Aorta (tissue), 5 donors: ENCODE measurements around the gene KSR2. TPM values are rescaled to one million over a fixed set of nuclear protein-coding genes. Genes with fewer than 3 reads are reported as not detected.

Source experiments
- ATAC-seq: fragments of 200-7000 bp; cut with Tn5 transposase; one replicate; pipeline ENCODE4 v1.9.1; 2022; ENCODE audit warnings: moderate library complexity; ENCODE audit not compliant: low FRiP score
- DNase-seq, 2 donors: peaks; one replicate each; pipeline ENCODE4 v3.0.0-alpha.2; 2020
- H3K27ac ChIP-seq, 2 donors: one replicate each; pipeline ENCODE4 v1.5.1; 2013; ENCODE audit warnings: low read length in 2 of 2, mild to moderate bottlenecking in 2 of 2, moderate library complexity in 2 of 2, control low read depth in 1 of 2, inconsistent platforms in 1 of 2, low read depth in 1 of 2
- H3K27me3 ChIP-seq, 2 donors: one replicate each; pipeline ENCODE4 v1.6.1; 2013; ENCODE audit warnings: control low read depth in 1 of 2, low read length in 1 of 2, mild to moderate bottlenecking in 1 of 2, moderate library complexity in 1 of 2; ENCODE audit not compliant: insufficient read depth in 2 of 2, control insufficient read depth in 1 of 2
- H3K36me3 ChIP-seq, 2 donors: one replicate each; pipeline ENCODE4 v1.6.1; 2013; ENCODE audit warnings: control low read depth in 1 of 2, low read length in 1 of 2, mild to moderate bottlenecking in 1 of 2; ENCODE audit not compliant: insufficient read depth in 2 of 2, control insufficient read depth in 1 of 2
- H3K4me1 ChIP-seq, 2 donors: one replicate each; pipeline ENCODE4 v1.6.1; 2013; ENCODE audit warnings: low read length in 2 of 2, control low read depth in 1 of 2, mild to moderate bottlenecking in 1 of 2, moderate library complexity in 1 of 2; ENCODE audit not compliant: insufficient read depth in 2 of 2, control insufficient read depth in 1 of 2
- H3K4me3 ChIP-seq, 2 donors: one replicate each; pipeline ENCODE4 v1.5.1; 2013; ENCODE audit warnings: low read length in 2 of 2, control low read depth in 1 of 2, mild to moderate bottlenecking in 1 of 2
- H3K9me3 ChIP-seq: one replicate; pipeline ENCODE4 v1.6.1; 2013; ENCODE audit warnings: mild to moderate bottlenecking, low read length; ENCODE audit not compliant: control insufficient read depth
- WGBS, 2 donors: extraction: QIAGEN DNeasy Blood & Tissue Kit; methylation state at CpG; one replicate each; pipeline ENCODE4 v1.1.7; 2013; 5-methylcytosine and 5-hydroxymethylcytosine counted together
- intact Hi-C, 2 donors: fragments of 100-400 bp; cut with DNase I; formaldehyde crosslinking; loops; one replicate each; pipeline versions ENCODE4 v1.14.2 to v1.15.0; 2022
- polyA plus RNA-seq, 2 donors: library from polyadenylated mRNA; stranded (reverse); fragments of 200-250 nt; gene quantifications; one replicate each; pipeline ENCODE4 v1.2.3, GENCODE V29; 2013
- total RNA-seq, 2 donors: library from RNA; stranded (reverse); fragmentation: NEBNext Ultra II Directional; extraction: Animal tissue kit (Norgen Biotek cat#: 25700); gene quantifications; one replicate each; pipeline ENCODE4 v1.2.1, GENCODE V29; 2021
- donor health status: healthy with polysubstance abuse.
- donor health status: Bipolar disorder and iron deficiency.
- donor health status: DM: no; HTN: no; CAD: no.
- donor health status: DM: no; HTN: no; CAD: no.
- donor health status: DM: yes; HTN: yes; CAD: no.

KSR2 gene
- total and polyA plus RNA-seq, 4 donors, result not detected

DNA sequence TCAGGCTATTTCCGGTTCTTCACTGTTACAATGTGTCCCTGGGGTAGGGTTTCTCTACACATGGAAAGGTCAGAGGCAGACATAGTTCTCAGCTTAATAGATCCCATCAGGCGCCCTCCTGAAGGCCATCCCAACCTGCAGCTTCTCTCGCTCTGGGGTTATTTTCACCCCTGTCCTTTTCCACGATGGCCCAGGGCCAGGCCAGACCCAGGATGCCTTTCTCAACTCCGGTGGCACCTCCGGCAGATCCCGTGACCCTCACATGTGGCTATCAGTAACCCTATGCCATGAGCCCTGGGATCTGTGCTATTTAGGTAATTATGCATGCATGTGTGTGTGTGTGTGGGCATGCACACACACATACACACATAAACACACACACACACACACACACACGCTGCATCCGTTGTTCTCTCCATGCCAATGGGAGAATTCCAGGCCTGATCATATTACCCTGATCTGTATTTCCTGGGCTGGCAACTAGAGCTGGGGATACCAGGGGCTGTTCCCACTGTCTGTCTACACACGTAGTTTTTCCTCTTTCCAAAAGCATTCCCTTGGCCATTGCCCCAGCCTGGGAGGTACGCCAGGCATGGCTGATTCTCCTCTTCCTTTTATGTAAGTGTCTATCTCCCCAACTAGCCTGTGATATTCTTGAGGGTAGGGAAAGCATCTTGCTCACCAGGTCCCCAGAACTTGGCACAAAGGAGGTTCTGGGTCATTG lies 556.2 kb downstream of the KSR2 start:
- H3K36me3 ChIP-seq, result no peaks in the 10 kb centered on the region
- no peaks in the 10 kb centered on the region for H3K4me1 ChIP-seq
- intact Hi-C loops, result no loop called here
- ATAC-seq (no peak), DNase-seq (no peak)
- no peak overlapping the region for H3K4me3 ChIP-seq
- no peaks in the 10 kb centered on the region for H3K9me3 ChIP-seq
- no peak overlapping the region for H3K27ac ChIP-seq
- H3K27me3 ChIP-seq, result no peaks in the 10 kb centered on the region
- WGBS, 2 donors, result 49 to 54% methylated on average over 11 of the region's 11 CpGs

GRCh38 chr12:117409286-117409685 lies 559.5 kb downstream of the KSR2 start:
- no peak overlapping the region for H3K27ac ChIP-seq
- no peaks in the 10 kb centered on the region for H3K9me3 ChIP-seq
- intact Hi-C loops, result no loop called here
- DNase-seq (no peak), ATAC-seq (no peak)
- H3K36me3 ChIP-seq, result no peaks in the 10 kb centered on the region
- no peak overlapping the region for H3K4me3 ChIP-seq
- no peaks in the 10 kb centered on the region for H3K4me1 ChIP-seq
- H3K27me3 ChIP-seq, result no peaks in the 10 kb centered on the region

DNA sequence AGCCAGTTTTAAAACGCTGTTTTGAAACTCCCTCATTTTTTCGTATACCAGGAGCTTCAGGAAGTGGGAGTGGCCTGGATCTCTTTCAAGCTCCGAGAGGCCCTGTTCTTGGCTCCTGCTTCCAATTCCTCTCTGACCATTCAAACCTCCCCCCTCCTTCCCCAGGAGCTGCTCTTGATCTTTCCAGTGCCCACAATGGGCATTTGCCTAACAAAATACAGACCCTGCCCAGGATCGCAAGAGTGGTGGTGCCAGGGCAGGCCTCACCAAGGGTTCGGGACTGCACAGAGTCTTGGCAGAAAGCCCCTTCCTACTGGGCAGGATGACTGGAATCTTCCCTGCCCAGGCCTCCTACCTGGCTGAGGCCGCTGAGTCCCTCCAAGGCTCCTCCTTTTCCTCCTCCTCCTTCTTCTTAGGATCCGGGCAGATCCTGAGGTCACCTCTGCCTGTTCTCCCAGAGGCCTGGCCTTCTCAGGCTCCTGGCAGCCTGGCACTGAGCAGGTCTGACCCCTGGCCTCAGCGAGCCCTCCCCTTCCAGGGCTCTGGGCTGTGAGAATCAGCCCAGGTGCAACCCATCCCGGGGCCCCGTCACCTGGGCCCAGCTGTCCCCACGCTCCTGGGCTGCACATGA lies 560.5 kb downstream of the KSR2 start:
- Histone ChIP-seq H3K27me3 (no peaks in the 10 kb centered on the region), H3K9me3 (peaks cover 4% of the 10 kb centered on the region), H3K36me3 (no peaks in the 10 kb centered on the region), H3K4me3 (no peak overlapping the region), H3K4me1 (no peaks in the 10 kb centered on the region), H3K27ac (no peak overlapping the region)
- DNase-seq (peak in 1 of 2 donors; percentile 50), ATAC-seq (peak; percentile 43)
- 35 to 37% methylated on average over 11 of the region's 11 CpGs for WGBS, 2 donors
- intact Hi-C loops, result no loop called here

DNA sequence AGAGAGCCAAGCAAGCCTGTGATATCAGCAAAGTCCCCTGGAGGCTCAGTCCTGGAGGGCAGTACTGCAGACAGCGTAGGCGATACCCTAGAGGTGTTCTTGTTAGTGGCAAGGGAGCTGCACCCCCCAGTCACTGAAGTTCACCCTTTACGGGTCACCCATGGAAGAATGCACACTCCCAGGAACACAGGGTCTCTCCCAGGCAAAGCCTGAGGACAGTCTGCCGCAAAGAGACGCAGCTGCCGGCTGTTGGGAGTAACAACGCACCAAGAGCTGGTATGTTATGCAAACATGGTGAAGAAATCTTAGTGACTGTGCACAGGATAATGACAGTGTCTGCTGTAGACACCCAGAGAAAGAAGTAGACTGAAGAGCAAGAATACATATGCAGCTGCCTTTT lies 563.9 kb downstream of the KSR2 start:
- Histone ChIP-seq H3K4me1 (no peaks in the 10 kb centered on the region), H3K27ac (no peak overlapping the region), H3K27me3 (no peaks in the 10 kb centered on the region), H3K4me3 (no peak overlapping the region), H3K9me3 (peaks cover 4% of the 10 kb centered on the region), H3K36me3 (no peaks in the 10 kb centered on the region)
- WGBS, 2 donors, result 67 to 72% methylated on average over 7 of the region's 7 CpGs
- DNase-seq (no peak), ATAC-seq (no peak)
- intact Hi-C loops, result no loop called here

- 62 to 65% methylated on average over 4 of the region's 4 CpGs for WGBS, 2 donors
- ATAC-seq (no peak), DNase-seq (no peak)
- Histone ChIP-seq H3K4me3 (no peak overlapping the region), H3K9me3 (peaks cover 4% of the 10 kb centered on the region), H3K27ac (no peak overlapping the region), H3K27me3 (no peaks in the 10 kb centered on the region), H3K4me1 (no peaks in the 10 kb centered on the region), H3K36me3 (no peaks in the 10 kb centered on the region)
- intact Hi-C loops, result no loop called here
Measured at GRCh38 chr12:117404203-117404853, 564.5 kb downstream of the KSR2 start.

DNA sequence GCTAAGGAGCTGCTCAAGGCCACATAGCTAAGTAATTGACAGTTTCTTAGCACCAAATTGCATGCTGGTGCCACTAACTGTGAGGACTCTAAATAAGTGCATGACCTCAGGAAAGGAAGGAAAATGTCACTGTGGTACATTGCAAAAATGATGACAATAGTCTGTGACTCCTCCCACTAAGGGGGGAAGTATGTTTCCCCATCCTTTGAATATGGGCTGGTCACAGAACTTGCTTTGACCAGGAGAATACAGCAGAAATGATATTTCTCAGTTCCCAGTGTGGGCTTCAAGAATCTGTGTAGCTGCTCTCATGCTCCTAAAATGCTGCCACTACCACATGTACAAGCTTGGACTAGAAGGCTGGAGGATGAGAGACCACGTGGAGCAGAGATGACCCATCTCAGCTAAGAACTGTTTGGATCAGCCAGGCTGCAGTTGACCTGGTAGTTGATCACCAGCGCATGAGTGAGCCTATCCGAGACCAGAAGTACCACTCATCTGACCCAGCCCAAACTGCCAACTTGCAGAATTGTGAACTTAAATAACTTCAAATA lies 565.1 kb downstream of the KSR2 start:
- Histone ChIP-seq H3K36me3 (no peaks in the 10 kb centered on the region), H3K27me3 (no peaks in the 10 kb centered on the region), H3K4me1 (no peaks in the 10 kb centered on the region), H3K9me3 (peaks cover 4% of the 10 kb centered on the region), H3K4me3 (no peak overlapping the region), H3K27ac (no peak overlapping the region)
- 87 to 88% methylated on average over 3 of the region's 3 CpGs for WGBS, 2 donors
- DNase-seq (no peak), ATAC-seq (no peak)
- intact Hi-C loops, result no loop called here

Other genes with a start within 250 kb of the KSR2 start
- gene RFC5, start 47.7 kb upstream of the KSR2 start, total RNA-seq, result 1 to 10 TPM; 5.7 to 8.1 TPM
- gene RFC5, start 47.7 kb upstream of the KSR2 start, polyA plus RNA-seq, result 10 to 100 TPM in 1 of 2 donors, 1 to 10 TPM in 1; 6.1 to 12.0 TPM
- 10 to 100 TPM; 61.2 to 97.3 TPM for gene WSB2, start 92.2 kb upstream of the KSR2 start, total RNA-seq
- gene WSB2, start 92.2 kb upstream of the KSR2 start, polyA plus RNA-seq, result 10 to 100 TPM; 41.1 to 77.4 TPM
- 10 to 100 TPM; 10.5 to 20.6 TPM for gene VSIG10, start 135.0 kb upstream of the KSR2 start, total RNA-seq
- gene VSIG10, start 135.0 kb upstream of the KSR2 start, polyA plus RNA-seq, result 10 to 100 TPM in 1 of 2 donors, 1 to 10 TPM in 1; 7.3 to 21.7 TPM
- gene PEBP1, start 167.1 kb upstream of the KSR2 start, total RNA-seq, result 100 to 1,000 TPM; 122 to 155 TPM
- gene PEBP1, start 167.1 kb upstream of the KSR2 start, polyA plus RNA-seq, result 100 to 1,000 TPM; 274 to 532 TPM